Esophagus squamous epithelium (tissue), 4 donors: ENCODE data around the gene CLDN12.

Experiments used
- POLR2A ChIP-seq, 4 donors: fragments of 450-650 bp; IDR thresholded peaks; one replicate each; pipeline ENCODE4 v1.6.1; 2017; ENCODE audit warnings: antibody characterized with exemption in 4 of 4, mild to moderate bottlenecking in 4 of 4, moderate library complexity in 3 of 4
- TF ChIP-seq, protein P1 (sequence below), 6 experiments: fragments of 450-650 bp in 4 of 6; fragments of 200-600 bp in 2 of 6; sonication (generic) in 2 of 6; IDR thresholded peaks; one replicate each; pipeline ENCODE4 v1.5.1; 2016 to 2019; ENCODE audit warnings: antibody characterized with exemption in 6 of 6, mild to moderate bottlenecking in 4 of 6, moderate library complexity in 4 of 6

DNA sequence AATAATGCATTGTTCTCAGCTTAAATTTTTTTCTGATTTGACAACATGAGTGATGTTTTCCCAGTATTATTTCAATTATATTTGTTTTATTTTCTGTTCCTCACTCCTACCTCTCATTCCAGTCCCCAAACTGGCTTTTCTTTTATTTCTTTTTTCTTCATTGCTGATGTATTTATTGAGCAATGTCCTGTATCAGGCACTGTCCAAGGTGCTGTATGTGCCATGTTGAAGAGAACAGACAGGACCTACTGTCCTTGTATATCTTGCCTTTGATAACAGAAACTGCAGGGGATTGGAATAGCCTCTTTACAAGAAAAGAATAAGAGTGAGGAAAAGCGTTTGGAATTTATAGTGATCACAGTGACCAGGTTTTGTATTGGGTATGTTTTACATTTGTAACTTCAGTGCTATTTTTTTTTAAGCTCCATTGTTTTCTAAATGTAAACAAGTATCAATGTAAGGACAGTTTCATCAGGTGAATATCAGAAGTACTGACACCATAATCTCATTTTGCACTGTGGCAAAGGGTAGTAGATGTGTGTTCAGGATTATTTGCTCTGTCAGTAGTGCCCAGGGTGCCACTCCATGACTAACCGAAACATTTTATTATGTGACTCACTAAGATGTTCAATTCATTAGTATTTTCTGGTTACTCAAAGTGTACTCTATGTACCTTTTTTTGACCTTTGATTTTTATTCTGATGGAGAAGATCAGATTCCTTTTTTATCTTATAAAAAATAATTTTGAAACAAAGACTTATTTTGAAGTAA, 15.6 kb upstream of the CLDN12 start:
- TF ChIP-seq, protein P1, sequence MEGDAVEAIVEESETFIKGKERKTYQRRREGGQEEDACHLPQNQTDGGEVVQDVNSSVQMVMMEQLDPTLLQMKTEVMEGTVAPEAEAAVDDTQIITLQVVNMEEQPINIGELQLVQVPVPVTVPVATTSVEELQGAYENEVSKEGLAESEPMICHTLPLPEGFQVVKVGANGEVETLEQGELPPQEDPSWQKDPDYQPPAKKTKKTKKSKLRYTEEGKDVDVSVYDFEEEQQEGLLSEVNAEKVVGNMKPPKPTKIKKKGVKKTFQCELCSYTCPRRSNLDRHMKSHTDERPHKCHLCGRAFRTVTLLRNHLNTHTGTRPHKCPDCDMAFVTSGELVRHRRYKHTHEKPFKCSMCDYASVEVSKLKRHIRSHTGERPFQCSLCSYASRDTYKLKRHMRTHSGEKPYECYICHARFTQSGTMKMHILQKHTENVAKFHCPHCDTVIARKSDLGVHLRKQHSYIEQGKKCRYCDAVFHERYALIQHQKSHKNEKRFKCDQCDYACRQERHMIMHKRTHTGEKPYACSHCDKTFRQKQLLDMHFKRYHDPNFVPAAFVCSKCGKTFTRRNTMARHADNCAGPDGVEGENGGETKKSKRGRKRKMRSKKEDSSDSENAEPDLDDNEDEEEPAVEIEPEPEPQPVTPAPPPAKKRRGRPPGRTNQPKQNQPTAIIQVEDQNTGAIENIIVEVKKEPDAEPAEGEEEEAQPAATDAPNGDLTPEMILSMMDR (IDR thresholded peaks at IDR 0.05) = no peak
- TF ChIP-seq POLR2A (IDR thresholded peaks at IDR 0.05) = no peak
